ENCODE results near the gene RIN1.

DNA sequence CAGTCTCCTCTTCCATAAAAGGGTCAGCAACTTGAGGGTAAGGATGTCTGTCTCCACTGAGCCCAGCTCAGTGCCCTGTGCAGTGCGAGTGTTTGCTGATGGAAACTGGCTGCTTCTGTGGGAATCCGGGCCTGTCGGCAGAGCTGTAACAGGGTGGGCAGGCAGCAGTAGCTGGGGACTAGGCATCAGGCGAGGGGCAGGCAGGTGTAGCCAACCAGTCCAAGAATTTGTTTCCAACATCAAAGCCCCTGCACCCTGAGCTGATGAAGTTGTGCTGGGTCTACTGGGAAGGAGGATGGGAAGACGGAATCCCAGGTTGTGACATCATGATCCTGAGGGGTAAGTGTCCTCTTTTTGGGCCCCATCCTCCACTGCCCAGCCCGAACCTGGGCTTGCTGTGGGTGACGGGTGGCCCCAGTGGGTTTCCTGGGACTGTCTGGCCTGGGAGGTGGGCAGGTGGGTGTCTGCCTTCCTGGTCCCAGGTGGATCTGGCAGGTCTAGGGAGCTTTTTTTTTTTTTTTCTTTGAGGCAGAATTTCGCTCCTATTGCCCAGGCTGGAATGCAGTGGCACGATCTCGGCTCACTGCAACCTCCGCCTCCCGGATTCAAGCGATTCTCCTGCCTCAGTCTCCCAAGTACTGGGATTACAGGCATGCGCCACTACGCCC lies 24.3 kb upstream of the RIN1 start:
- TF ChIP-seq, protein P1, sequence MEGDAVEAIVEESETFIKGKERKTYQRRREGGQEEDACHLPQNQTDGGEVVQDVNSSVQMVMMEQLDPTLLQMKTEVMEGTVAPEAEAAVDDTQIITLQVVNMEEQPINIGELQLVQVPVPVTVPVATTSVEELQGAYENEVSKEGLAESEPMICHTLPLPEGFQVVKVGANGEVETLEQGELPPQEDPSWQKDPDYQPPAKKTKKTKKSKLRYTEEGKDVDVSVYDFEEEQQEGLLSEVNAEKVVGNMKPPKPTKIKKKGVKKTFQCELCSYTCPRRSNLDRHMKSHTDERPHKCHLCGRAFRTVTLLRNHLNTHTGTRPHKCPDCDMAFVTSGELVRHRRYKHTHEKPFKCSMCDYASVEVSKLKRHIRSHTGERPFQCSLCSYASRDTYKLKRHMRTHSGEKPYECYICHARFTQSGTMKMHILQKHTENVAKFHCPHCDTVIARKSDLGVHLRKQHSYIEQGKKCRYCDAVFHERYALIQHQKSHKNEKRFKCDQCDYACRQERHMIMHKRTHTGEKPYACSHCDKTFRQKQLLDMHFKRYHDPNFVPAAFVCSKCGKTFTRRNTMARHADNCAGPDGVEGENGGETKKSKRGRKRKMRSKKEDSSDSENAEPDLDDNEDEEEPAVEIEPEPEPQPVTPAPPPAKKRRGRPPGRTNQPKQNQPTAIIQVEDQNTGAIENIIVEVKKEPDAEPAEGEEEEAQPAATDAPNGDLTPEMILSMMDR (optimal IDR thresholded peaks at IDR 0.05 in 1 of 3, IDR thresholded peaks at IDR 0.05 in 1 of 3, conservative IDR thresholded peaks at IDR 0.05 in 1 of 3; ENCODE audit: extremely low read depth in 1 of 3, insufficient read depth in 2 of 3, low read length in 3 of 3), result no peak
- no peak for TF ChIP-seq EZH2 (IDR thresholded peaks at IDR 0.05; ENCODE audit: low read length)

Data from keratinocyte (primary cell).